HG03457 (cell line): ENCODE measurements around the gene ZNF385A.
"Not testable (repeated sequence)": the region's sequence is repeated elsewhere in the genome, so short reads cannot be mapped to it uniquely, and the experiment has no call there.

Experiments used
- ATAC-seq: cut with Tn5 transposase; IDR thresholded peaks from one replicate; pipeline ENCODE4 v1.9.1; 2021; ENCODE audit warnings: moderate number of reproducible peaks; ENCODE audit not compliant: unreplicated experiment

ZNF385A gene

DNA sequence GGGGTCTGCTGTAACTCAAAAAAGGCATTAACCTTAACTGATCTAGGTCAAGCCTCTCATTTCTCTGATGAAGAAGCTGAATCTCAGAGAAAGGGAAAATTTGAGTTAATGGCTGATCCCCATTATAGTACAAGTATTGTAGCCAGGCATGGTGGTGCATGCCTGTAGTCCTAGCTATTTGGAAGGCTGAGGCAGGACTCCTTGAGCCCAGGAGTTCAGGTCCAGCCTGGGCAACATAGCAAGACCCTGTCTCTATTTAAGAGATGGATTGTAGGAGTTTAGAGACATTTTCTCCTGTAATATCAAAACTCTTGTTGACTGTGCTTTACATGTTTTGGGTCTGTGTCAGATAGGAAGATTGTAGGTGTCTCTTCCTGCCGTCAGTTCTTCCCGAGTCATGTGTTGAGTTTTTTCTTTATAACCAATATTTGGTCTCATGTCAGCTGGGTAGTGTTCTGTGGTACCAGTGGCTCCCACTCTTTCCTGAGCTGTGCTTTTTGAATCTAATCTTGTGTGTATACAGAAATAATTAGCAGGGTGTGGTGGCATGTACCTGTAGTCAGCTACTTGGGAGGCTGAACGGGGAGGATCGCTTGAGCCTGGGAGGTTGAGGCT is 51.0 kb downstream of the ZNF385A start:
- ATAC-seq = no peak

DNA sequence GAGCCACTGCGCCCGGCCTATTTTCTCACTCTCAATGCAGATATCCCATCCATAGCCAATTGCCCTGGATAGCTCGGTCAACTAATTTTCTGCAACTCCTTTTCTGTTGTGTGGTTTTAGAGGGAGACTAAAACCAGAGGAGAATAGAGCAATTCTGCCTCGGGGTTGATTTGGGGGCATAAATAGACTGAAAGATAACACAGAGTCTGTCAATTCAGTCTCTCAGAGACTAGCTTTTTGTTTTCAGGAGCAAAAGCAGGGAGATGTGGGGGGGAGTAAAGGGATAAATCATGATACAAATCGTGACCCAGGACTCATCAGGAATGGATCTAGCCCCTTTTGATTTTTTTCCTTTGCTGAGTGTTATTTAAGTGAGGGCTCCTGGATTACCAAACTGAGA is 53.1 kb downstream of the ZNF385A start:
- no peak for ATAC-seq

GRCh38 chr12:54330442-54330841 is 54.1 kb downstream of the ZNF385A start:
- ATAC-seq = no peak

GRCh38 chr12:54329759-54330158 is 54.8 kb downstream of the ZNF385A start:
- no peak for ATAC-seq

- ATAC-seq = no peak
Measured at GRCh38 chr12:54328595-54329337, 55.8 kb downstream of the ZNF385A start.

GRCh38 chr12:54325442-54326109 is 59.0 kb downstream of the ZNF385A start:
- not testable (repeated sequence) for ATAC-seq

DNA sequence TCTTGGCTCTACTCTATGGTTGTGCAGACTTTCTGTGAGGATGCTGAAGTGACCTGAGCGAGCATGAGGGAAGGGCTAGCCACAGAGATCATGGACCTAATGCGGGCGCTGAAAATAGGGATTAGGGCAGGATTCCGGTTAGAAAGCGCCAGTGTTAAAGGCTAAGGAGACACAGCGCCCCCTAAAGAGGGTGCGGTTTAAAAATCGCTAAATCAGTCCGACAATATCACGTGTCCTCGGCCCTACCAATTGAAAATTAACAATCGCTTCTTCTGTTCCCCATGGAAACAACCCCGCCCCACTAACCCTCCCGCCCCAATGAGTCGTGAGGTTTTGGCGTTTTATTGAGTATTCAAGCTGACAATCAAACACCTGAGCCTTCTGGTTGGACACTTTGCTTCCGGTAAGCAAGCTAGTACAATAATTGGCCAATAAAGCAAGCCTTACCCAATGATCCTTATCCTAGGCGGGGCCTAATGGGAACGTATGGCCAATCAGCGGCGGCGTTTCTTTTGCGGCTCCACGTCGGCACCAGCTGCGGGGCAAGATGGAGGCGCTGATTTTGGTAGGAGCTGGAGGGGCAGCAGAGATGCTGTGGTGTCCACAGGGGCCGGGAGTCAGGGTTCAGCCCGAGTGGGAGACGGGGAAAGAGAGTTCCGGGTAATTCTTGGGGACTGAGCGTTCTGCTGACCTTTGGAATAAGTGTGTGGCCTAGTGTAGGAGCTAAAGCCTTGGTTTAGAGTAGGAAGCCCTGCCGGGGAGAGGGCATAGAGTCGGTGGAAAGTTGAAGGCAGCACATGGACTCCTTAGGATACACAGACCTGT is 59.7 kb downstream of the ZNF385A start, which contains the start of gene COPZ1:
TSS of gene COPZ1 (plus strand) at position 515 of the 825 bp plus-strand sequence. CDS start at position 548, 33 bp downstream.
- ATAC-seq = peak; percentile 98

DNA sequence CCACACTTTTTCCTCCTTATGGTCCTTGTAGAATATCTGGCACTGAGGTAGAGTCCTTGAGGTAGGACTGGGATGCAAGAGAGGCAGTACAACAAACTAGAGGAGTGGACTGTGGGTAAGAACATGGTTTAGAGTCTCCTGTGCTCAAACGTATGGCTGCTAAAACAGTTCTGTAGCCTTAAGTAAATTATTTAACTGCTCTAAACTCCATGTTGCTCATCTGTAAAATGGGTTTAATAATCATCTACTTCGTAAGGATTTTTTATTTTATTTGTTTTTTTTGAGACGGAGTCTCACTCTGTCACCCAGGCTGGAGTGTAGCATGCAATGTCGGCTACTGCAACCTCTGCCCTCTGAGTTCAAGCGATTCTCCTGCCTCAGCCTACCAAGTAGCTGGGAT is 63.2 kb downstream of the ZNF385A start:
- ATAC-seq = no peak
